Suppressor macrophage (primary cell): ENCODE measurements around the gene LDLRAD3.

Source experiments
- DNase-seq, 4 experiments: peaks; one replicate each; pipeline ENCODE4 v3.0.0-alpha.2; 2020 to 2022

The LDLRAD3 gene

GRCh38 chr11:35962369-35963138 is 18.7 kb downstream of the LDLRAD3 start:
- DNase-seq = peak in 1 of 4 experiments; percentile 21

GRCh38 chr11:35963911-35964310 is 20.0 kb downstream of the LDLRAD3 start:
- DNase-seq = no peak

GRCh38 chr11:35964841-35965240 is 21.0 kb downstream of the LDLRAD3 start:
- DNase-seq = no peak

- no peak for DNase-seq
Measured at GRCh38 chr11:35967042-35967441, 23.2 kb downstream of the LDLRAD3 start.

- DNase-seq = no peak
Measured at GRCh38 chr11:35968386-35969088, 24.7 kb downstream of the LDLRAD3 start.

GRCh38 chr11:35969089-35970042 is 25.5 kb downstream of the LDLRAD3 start:
- no peak for DNase-seq

GRCh38 chr11:35970445-35970844 is 26.6 kb downstream of the LDLRAD3 start:
- DNase-seq = no peak

- no peak for DNase-seq
Measured at GRCh38 chr11:35971841-35972422, 28.1 kb downstream of the LDLRAD3 start.

- DNase-seq = no peak
Measured at GRCh38 chr11:35974882-35975589, 31.2 kb downstream of the LDLRAD3 start.

- no peak for DNase-seq
Measured at GRCh38 chr11:35976434-35976833, 32.6 kb downstream of the LDLRAD3 start.

GRCh38 chr11:35978183-35978582 is 34.3 kb downstream of the LDLRAD3 start:
- DNase-seq = no peak

GRCh38 chr11:35978891-35979290 is 35.0 kb downstream of the LDLRAD3 start:
- DNase-seq = no peak

- peak; percentile 42 to 74 (median 62) for DNase-seq
Measured at GRCh38 chr11:35980686-35981390, 37.0 kb downstream of the LDLRAD3 start.

GRCh38 chr11:35981581-35981980 is 37.7 kb downstream of the LDLRAD3 start:
- DNase-seq = no peak

- DNase-seq = no peak
Measured at GRCh38 chr11:35982061-35982460, 38.2 kb downstream of the LDLRAD3 start.

GRCh38 chr11:35983981-35984380 is 40.1 kb downstream of the LDLRAD3 start:
- peak; percentile 29 to 71 (median 47) for DNase-seq

GRCh38 chr11:35986947-35987346 is 43.1 kb downstream of the LDLRAD3 start:
- no peak for DNase-seq

- DNase-seq = no peak
Measured at GRCh38 chr11:35990170-35990569, 46.3 kb downstream of the LDLRAD3 start.

- DNase-seq = no peak
Measured at GRCh38 chr11:35990816-35991215, 47.0 kb downstream of the LDLRAD3 start.

GRCh38 chr11:35992548-35992947 is 48.7 kb downstream of the LDLRAD3 start:
- no peak for DNase-seq

- no peak for DNase-seq
Measured at GRCh38 chr11:35994421-35994820, 50.6 kb downstream of the LDLRAD3 start.
